GM19035 (cell line): ENCODE results near the gene CD9.
"Not testable (repeated sequence)": the region's sequence is repeated elsewhere in the genome, so short reads cannot be mapped to it uniquely, and the experiment has no call there.

Experiments used
- ATAC-seq: cut with Tn5 transposase; IDR thresholded peaks from one replicate; pipeline ENCODE4 v1.9.1; 2021; ENCODE audit not compliant: unreplicated experiment

The CD9 gene

GRCh38 chr12:6200256-6201212 lies at the start of gene CD9:
TSS of gene CD9 (plus strand) at chr12:6200400. CDS start at chr12:6200500, 100 bp downstream.
- ATAC-seq = no peak

- ATAC-seq = no peak
Observed at GRCh38 chr12:6154730-6155459, 45.3 kb upstream of the CD9 start.

- ATAC-seq = no peak
Observed at GRCh38 chr12:6157482-6157881, 42.7 kb upstream of the CD9 start.

- ATAC-seq = no peak
Observed at GRCh38 chr12:6158255-6158654, 41.9 kb upstream of the CD9 start.

GRCh38 chr12:6158749-6159148 lies 41.5 kb upstream of the CD9 start:
- no peak for ATAC-seq

- not testable (repeated sequence) for ATAC-seq
Observed at GRCh38 chr12:6159166-6160011, 40.8 kb upstream of the CD9 start.

- not testable (repeated sequence) for ATAC-seq
Observed at GRCh38 chr12:6160049-6160649, 40.1 kb upstream of the CD9 start.

GRCh38 chr12:6161124-6161882 lies 38.9 kb upstream of the CD9 start:
- ATAC-seq = no peak

- no peak for ATAC-seq
Observed at GRCh38 chr12:6163416-6164060, 36.7 kb upstream of the CD9 start.

GRCh38 chr12:6165395-6165794 lies 34.8 kb upstream of the CD9 start:
- ATAC-seq = no peak

- ATAC-seq = no peak
Observed at GRCh38 chr12:6166808-6167207, 33.4 kb upstream of the CD9 start.

- ATAC-seq = peak; percentile 81
Observed at GRCh38 chr12:6167327-6168280, 32.6 kb upstream of the CD9 start.

GRCh38 chr12:6171409-6172015 lies 28.7 kb upstream of the CD9 start:
- ATAC-seq = no peak

GRCh38 chr12:6172086-6172485 lies 28.1 kb upstream of the CD9 start:
- no peak for ATAC-seq

- ATAC-seq = no peak
Observed at GRCh38 chr12:6172862-6173261, 27.3 kb upstream of the CD9 start.

- ATAC-seq = no peak
Observed at GRCh38 chr12:6177642-6178358, 22.4 kb upstream of the CD9 start.
